ENCODE results near the gene IL23A. TPM values are rescaled to one million over a fixed set of nuclear protein-coding genes. Genes with fewer than 3 reads are reported as not detected.
"Not testable (repeated sequence)": the region's sequence is repeated elsewhere in the genome, so short reads cannot be mapped to it uniquely, and the experiment has no call there.

The IL23A gene
- total RNA-seq, 1 experiment from 2014 or later: 0.41 TPM

DNA sequence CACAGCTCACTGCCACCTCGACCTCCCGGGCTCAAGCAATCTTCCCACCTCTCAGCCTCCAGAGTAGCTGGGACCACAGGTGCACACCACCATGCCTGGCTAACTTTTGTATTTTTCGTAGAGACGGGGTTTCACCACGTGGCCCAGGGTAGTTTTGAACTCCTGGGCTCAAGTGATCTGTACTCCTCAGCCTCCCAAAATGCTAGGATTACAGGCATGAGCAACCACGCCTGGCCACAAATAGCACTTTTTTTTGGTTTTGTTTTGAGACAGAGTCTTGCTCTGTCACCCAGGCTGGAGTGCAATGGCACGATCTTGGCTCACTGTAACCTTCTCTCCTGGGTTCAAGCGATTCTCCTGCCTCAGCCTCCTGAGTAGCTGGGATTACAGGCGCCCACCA, 8.6 kb downstream of the IL23A start:
- DNase-seq (ENCODE audit: low read depth, low spot score); CTCF ChIA-PET; H3K27me3 ChIP-seq (ENCODE audit: control insufficient read depth, insufficient read depth, low read length); H3K27ac ChIP-seq (ENCODE audit: low read length); H3K36me3 ChIP-seq (ENCODE audit: control insufficient read depth, insufficient read depth, low read length); in situ Hi-C loops (cut with HindIII; ENCODE audit: low pct_unique_long_range_greater_than_20kb, low sequenced_read_pairs); intact Hi-C loops (cut with micrococcal nuclease; ENCODE audit: unreplicated experiment); BruUV-seq (replicated peaks); H3K4me1 ChIP-seq (ENCODE audit: control insufficient read depth, insufficient read depth, low read length); H3K4me3 ChIP-seq (ENCODE audit: low read depth in 2 of 2, low read length in 2 of 2); ATAC-seq; H3K9me3 ChIP-seq (ENCODE audit: control insufficient read depth, insufficient read depth, low read depth, low read length): not testable (repeated sequence)
- POLR2A ChIA-PET: interaction anchor here (0.6 kb wide), 1 partner anchor 152 kb away, joined by 12 read pairs; no protein-coding TSS in a partner anchor

DNA sequence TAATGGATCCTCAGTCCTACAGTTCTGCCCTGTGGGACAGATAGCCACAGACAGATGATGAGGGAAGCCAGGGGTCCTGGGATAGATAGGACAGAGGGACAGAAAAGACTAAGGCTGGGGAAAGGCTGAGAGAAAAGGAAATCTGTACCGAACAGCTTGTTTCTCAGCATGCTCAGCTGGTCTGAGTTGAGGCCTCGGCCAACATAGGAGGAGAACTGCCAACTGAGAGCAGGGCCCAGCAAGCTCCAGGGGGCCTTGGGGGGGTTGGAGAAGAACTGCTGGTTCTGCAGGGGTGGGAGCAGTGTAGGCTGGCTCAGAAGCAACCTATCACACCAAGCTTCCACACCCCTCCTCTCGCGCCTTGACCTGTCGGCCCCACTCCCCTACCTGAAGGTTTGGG, 10.1 kb downstream of the IL23A start:
- no TSS peak for BruUV-seq (replicated peaks)
- Histone ChIP-seq H3K9me3 (ENCODE audit: control insufficient read depth, insufficient read depth, low read depth, low read length) (no peaks in the 10 kb centered on the region), H3K4me3 (ENCODE audit: low read depth in 2 of 2, low read length in 2 of 2) (no peak overlapping the region), H3K36me3 (ENCODE audit: control insufficient read depth, insufficient read depth, low read length) (0 out of 2 replicates have a peak, but pooled peaks cover 5% of the 10 kb centered on the region), H3K27ac (ENCODE audit: low read length) (no peak overlapping the region), H3K27me3 (ENCODE audit: control insufficient read depth, insufficient read depth, low read length) (no peaks in the 10 kb centered on the region), H3K4me1 (ENCODE audit: control insufficient read depth, insufficient read depth, low read length) (no peaks in the 10 kb centered on the region)
- in situ Hi-C loops (cut with HindIII; ENCODE audit: low pct_unique_long_range_greater_than_20kb, low sequenced_read_pairs) (no loop called here), intact Hi-C loops (cut with micrococcal nuclease; ENCODE audit: unreplicated experiment) (no loop called here)
- TF ChIP-seq TCF7L2 (IDR thresholded peaks at IDR 0.05; ENCODE audit: low read depth, low read length): no peak
- TF ChIP-seq POLR2AphosphoS5 (IDR thresholded peaks at IDR 0.05; ENCODE audit: low read depth, low read length): no peak
- TF ChIP-seq, protein P1, sequence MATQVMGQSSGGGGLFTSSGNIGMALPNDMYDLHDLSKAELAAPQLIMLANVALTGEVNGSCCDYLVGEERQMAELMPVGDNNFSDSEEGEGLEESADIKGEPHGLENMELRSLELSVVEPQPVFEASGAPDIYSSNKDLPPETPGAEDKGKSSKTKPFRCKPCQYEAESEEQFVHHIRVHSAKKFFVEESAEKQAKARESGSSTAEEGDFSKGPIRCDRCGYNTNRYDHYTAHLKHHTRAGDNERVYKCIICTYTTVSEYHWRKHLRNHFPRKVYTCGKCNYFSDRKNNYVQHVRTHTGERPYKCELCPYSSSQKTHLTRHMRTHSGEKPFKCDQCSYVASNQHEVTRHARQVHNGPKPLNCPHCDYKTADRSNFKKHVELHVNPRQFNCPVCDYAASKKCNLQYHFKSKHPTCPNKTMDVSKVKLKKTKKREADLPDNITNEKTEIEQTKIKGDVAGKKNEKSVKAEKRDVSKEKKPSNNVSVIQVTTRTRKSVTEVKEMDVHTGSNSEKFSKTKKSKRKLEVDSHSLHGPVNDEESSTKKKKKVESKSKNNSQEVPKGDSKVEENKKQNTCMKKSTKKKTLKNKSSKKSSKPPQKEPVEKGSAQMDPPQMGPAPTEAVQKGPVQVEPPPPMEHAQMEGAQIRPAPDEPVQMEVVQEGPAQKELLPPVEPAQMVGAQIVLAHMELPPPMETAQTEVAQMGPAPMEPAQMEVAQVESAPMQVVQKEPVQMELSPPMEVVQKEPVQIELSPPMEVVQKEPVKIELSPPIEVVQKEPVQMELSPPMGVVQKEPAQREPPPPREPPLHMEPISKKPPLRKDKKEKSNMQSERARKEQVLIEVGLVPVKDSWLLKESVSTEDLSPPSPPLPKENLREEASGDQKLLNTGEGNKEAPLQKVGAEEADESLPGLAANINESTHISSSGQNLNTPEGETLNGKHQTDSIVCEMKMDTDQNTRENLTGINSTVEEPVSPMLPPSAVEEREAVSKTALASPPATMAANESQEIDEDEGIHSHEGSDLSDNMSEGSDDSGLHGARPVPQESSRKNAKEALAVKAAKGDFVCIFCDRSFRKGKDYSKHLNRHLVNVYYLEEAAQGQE (IDR thresholded peaks at IDR 0.05; ENCODE audit: insufficient read depth in 1 of 2, low read depth in 2 of 2, low read length in 1 of 2): no peak
- TF ChIP-seq SIN3A (IDR thresholded peaks at IDR 0.05; ENCODE audit: borderline replicate concordance, insufficient read depth, low read depth, low read length): no peak
- TF ChIP-seq, protein P2, sequence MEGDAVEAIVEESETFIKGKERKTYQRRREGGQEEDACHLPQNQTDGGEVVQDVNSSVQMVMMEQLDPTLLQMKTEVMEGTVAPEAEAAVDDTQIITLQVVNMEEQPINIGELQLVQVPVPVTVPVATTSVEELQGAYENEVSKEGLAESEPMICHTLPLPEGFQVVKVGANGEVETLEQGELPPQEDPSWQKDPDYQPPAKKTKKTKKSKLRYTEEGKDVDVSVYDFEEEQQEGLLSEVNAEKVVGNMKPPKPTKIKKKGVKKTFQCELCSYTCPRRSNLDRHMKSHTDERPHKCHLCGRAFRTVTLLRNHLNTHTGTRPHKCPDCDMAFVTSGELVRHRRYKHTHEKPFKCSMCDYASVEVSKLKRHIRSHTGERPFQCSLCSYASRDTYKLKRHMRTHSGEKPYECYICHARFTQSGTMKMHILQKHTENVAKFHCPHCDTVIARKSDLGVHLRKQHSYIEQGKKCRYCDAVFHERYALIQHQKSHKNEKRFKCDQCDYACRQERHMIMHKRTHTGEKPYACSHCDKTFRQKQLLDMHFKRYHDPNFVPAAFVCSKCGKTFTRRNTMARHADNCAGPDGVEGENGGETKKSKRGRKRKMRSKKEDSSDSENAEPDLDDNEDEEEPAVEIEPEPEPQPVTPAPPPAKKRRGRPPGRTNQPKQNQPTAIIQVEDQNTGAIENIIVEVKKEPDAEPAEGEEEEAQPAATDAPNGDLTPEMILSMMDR (IDR thresholded peaks at IDR 0.05): no peak
- DNase-seq (ENCODE audit: low read depth, low spot score): no peak
- ChIA-PET CTCF (no interaction called here), POLR2A (interaction anchor here (0.6 to 0.7 kb wide), 2 partner anchors 11 to 19 kb away, joined by 4 read pairs; partner anchors contain the start of gene STAT2)
- no peak for ATAC-seq

DNA sequence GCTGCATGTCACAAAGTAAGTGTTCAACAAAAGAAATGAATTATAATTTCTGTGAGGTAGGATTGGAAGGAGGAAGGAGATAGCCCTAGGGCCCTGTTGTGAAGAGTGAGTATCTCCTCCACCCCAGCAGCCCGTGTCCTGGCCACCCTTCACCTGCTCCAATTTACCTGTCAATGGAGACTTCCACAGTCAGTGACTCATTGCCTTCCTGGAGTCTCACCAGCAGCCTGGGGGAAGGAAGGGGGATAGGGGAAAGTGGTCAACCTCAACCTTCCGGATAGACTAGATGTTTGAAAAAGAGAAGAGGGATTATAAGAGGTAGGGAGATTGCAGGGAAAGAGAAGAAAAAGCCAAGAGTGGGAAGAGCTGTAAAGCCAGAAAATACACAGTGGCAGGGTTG, 12.0 kb downstream of the IL23A start:
- POLR2A ChIA-PET: interaction anchor here (1.0 kb wide), 1 partner anchor 9 kb away, joined by 3 read pairs; the partner anchor contains the start of gene STAT2
- H3K36me3 ChIP-seq (ENCODE audit: control insufficient read depth, insufficient read depth, low read length): 0 out of 2 replicates have a peak, but pooled peaks cover 5% of the 10 kb centered on the region
- H3K4me1 ChIP-seq (ENCODE audit: control insufficient read depth, insufficient read depth, low read length): no peaks in the 10 kb centered on the region
- no peaks in the 10 kb centered on the region for H3K27me3 ChIP-seq (ENCODE audit: control insufficient read depth, insufficient read depth, low read length)
- CTCF ChIA-PET: no interaction called here
- TF ChIP-seq, protein P2 (IDR thresholded peaks at IDR 0.05): no peak
- TF ChIP-seq TCF7L2 (IDR thresholded peaks at IDR 0.05; ENCODE audit: low read depth, low read length) (no peak), SIN3A (IDR thresholded peaks at IDR 0.05; ENCODE audit: borderline replicate concordance, insufficient read depth, low read depth, low read length) (no peak), POLR2AphosphoS5 (IDR thresholded peaks at IDR 0.05; ENCODE audit: low read depth, low read length) (no peak)
- TF ChIP-seq, protein P1 (IDR thresholded peaks at IDR 0.05; ENCODE audit: insufficient read depth in 1 of 2, low read depth in 2 of 2, low read length in 1 of 2): no peak
- no peaks in the 10 kb centered on the region for H3K9me3 ChIP-seq (ENCODE audit: control insufficient read depth, insufficient read depth, low read depth, low read length)
- in situ Hi-C loops (cut with HindIII; ENCODE audit: low pct_unique_long_range_greater_than_20kb, low sequenced_read_pairs) (no loop called here), intact Hi-C loops (cut with micrococcal nuclease; ENCODE audit: unreplicated experiment) (no loop called here)
- no peak for DNase-seq (ENCODE audit: low read depth, low spot score)
- no peak for ATAC-seq
- H3K27ac ChIP-seq (ENCODE audit: low read length): no peak overlapping the region
- H3K4me3 ChIP-seq (ENCODE audit: low read depth in 2 of 2, low read length in 2 of 2): no peak overlapping the region
- BruUV-seq (replicated peaks): no TSS peak
